DMS53 (cell line): ENCODE results near the gene BCAR1.
A peak's percentile ranks its signal among the peaks of the same experiment; 100 is the strongest.

ENCODE experiments used
- DNase-seq: peaks from one replicate; lab custom pipeline; 2025; lab: John Stamatoyannopoulos, UW

Gene BCAR1

DNA sequence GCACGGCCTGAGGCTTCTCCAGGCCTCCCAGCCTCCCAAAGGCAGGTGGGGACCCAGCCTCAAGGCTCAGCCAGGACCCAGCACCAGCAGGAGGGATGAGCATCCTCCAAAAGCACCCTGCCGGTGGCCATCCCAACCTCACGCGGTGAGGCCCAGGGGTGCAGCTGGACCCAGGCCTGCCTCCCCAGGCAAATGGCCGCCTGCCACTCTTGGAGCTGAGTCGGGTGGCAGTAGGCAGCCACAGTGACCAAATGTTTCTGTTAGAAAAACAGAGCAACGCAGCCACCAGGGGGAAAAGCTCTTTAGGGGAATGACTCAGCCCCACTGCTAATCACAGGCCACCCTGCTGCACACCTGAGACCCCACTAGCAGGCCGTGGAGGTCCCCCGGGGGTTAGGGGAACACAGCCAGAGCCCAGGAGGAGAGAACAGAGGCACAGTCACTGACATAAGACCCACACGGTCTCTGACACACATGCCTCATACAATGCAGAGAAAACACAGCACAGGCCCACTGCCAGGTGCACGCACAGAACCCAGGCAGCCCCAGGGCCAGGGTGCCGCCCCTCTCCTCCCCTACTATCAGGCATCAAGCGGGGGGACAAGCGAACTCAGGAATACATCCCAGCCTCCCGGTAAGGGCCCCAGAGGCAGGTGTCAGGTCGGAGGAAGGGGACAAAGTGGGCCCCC lies 12.4 kb downstream of the BCAR1 start:
- no peak for DNase-seq

DNA sequence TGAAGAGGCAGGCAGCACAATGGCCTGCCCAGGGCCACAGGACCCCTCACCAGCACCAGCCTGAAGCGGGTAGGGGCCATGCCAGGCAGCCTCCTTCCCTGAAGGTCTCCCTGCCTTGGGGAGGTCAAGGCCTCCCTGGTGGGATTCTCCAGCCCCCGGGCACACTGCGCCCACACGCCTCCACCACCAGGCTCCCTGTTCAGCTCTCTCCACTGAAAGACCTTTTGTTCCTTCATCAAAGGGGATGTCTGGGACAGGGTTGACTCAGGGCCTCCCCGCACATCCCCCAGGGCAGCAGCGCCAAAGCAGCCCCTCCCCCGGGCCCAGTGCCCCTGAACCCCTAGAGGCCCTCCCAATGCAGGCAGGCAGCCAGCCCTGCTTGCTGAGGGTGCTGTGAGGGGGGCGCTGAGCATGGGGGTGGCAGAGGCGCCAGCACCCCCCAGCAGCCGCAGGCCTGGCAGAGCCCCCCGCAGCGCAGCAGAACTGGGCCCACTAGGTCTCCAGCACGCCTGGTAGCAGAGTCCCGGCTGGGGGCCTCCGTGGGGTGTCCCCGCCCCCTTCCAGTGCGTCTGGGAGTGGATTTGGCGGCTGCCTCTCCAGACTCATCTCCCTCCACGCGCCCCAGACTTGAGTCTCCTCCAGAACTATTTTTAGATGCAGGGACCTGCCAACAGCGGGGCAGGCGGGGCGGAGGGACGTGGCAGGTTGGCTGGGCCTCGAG lies 13.1 kb downstream of the BCAR1 start:
- DNase-seq = peak; percentile 13

DNA sequence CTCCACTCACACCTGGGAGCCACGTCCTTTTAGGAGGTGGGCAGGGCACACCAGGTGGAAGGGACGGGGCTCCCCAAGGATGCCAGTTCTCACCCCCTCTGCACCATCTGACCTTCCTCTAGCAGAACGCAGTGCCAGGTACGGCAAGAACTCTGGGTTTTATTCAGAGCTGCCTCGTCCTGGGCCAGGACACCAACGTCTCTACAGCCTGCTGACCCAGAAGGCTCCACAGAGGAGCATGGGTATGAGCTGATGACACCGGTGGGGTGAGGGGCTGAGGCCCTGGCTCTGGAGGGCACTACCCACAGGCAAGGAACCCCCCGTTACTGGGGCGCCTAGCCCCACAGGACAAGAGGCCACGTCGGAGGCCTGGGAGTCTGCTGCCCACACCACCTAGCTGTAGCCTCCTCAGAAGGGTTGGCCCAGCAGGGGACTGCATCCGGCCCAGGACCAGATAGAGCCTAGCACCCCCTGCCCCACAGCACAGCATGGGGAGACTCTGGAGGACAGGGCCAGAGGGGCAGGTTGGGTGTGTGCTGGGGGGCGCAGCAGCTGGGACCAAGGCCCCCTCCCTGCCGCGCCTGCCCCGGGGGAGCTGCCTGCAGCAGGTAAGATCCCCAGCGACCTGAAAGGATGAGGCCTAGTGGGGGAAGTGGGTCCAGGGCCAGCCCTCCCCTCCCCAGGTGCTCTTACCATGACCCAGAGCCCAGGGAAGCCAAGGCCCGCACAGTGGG lies 13.9 kb downstream of the BCAR1 start:
- DNase-seq = no peak

DNA sequence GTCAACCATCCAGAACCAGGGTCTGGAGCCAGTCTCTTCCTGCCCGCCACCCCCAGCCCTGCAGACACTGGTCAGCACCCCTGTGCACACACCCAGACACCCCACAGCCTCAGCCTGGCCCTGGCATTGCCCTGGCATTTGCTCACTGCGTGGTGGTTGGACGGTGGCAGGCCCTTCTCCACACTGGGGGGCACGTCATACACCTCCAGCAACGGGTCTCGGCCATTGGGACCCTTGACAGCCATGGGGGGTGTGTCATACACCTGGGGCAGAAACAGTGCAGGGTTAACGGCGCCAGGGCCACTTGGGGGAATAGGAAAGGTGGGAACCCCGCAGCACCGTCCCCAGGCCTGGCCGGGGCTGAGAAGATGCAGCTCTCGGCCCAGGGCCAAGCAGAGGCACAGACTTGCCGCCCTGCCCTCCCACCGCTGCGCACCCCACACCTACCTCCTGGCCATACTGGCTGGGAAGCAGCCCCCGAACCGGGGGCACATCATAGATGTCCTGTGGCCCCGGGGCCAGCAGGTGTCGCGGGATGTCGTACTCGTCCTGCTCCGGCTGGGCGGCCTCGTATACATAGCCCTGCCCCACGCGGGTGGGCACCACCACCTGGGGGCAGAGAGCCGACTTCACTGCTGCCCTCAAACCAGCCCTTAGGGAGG lies 14.6 kb downstream of the BCAR1 start:
- DNase-seq = no peak

DNA sequence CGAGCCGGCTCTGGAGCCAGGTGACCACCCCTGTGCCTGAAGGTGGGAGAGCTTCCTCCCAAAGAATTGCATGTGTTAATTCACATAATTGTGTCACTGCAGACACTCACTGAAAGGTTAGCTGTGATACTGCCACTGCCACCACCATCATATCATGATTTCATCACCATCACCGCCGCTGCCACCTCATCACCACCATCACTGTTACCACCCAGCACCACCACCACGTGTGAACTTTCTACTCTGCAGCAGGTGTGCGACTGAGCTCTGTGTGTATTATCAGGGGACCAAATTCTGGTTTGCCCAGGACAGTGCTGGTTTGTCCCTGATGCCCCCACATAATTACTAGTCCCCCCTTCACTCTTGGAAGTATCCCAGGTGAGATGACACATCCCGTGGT lies 15.2 kb downstream of the BCAR1 start:
- peak; percentile 25 for DNase-seq

DNA sequence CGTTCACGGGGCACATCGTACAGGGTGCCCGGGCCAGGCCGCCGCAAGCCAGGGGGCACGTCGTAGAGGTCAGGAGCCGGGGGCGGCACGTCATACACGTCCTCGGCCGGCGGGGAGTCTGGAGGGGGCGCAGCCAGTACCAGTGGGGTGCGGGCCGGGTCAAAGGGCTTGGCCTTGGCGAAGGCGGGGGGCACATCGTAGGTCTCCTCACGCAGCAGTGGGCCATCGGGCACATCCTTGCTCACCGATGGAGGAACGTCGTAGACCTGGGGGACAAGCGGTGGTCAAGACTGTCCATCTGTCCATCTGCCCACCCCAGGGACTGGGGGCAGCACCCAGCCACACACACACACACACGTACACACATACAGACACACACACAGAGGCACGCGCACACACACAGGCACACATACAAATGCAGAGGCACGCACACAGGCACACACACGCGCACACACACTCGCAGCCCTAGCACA lies 15.7 kb downstream of the BCAR1 start:
- no peak for DNase-seq

DNA sequence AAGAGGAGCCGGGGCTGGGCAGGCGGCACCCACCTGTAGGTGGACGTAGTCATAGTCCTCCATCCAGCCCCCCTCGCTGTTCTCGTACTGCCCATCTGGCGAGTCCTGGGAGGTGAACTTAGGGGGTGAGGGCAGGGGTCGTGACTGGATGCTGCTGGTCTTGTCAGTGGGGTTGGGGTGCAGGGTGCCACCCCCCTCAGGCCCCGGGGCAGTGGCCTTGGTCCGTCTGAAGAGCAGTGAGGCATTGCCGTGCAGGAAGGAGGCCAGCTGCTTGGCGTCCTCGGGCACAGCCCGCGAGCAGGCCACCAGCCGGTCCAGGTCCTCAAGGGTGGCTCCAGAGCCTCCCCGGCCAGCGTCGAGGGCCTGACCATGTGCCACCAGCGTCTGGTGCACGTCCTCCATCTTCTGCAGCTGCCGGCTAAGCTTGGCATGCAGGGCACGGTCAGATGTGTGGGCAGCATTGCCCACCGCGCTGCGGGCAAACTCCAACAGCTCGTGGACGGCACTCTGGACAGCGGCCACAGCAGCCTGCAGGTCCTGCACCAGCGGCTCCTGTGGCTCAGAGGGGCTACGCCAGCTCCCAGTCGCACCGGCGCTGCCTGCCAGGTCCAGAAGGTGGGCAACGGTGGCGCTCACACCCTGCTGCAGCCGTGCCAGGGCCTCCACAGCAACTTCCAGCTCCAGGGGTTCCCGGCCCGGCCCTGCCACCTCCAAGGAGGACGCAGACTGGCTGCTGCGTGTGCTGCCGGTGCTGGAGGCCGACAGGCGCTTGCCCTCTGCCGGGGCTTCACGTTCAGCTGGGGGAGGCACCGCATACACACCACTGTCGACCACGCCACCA lies 16.3 kb downstream of the BCAR1 start:
- DNase-seq = no peak

DNA sequence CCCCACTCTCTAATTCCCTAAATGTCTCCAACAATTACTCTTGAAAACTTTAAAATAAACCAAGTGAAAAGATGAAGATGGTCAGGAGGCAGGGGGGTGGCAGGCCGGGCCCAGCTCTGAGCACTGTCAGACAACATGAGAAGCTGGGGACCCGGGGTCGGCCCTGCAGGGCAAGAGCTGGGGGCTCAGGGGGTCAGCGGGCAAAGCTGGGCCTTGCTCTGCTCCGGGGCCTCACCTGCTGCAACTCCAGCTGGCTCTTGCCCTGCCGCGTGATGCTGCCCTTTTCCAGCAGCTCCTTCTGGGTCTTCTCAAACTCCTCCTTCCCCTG lies 17.8 kb downstream of the BCAR1 start:
- no peak for DNase-seq

DNA sequence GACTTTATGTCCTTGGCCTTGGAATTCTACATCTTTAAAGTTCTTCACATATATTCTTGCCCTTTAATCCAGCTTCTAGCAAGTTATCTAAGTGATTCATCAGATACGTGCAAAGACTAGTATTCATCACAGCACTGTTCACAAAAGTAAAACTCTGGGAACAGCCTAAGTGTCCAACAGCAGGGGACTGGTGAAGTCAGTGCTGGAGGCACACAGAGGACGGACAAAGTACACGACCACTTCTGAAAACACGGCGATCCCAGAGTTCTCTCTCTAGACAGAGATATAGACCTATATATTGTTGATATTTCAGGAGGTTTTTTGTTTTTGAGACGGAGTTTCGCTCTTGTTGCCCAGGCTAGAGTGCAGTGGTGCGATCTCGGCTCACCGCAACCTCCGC lies 19.9 kb downstream of the BCAR1 start:
- no peak for DNase-seq

DNA sequence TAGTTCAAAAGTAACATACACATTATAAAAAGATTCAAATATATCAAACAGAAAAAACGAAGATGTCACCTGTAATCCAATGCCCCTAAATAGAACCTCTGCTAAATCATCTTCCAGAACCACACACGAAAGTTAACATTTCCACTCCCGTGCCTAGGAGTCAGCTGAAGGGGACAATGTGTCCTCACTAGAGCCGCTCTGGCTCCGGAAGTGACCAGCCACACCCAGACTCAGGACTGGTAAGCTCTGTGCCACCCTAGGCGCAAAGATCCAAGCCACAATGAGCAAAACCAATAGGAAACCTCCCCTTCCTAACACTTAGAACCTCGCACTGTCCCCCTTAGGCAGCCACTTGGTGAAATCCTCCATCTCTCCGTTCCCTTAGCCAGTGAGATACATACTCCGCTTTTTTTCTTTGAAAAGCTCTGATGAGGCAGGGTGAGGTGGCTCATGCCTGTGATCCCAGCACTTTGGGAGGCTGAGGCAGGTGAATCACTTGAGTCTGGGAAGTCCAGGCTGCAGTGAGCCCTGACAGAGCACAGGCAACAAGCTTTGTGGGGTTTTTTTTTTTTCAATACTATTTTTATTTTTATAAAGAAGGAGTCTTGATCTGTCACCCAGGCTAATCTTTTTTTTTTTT lies 20.8 kb downstream of the BCAR1 start:
- DNase-seq = no peak

DNA sequence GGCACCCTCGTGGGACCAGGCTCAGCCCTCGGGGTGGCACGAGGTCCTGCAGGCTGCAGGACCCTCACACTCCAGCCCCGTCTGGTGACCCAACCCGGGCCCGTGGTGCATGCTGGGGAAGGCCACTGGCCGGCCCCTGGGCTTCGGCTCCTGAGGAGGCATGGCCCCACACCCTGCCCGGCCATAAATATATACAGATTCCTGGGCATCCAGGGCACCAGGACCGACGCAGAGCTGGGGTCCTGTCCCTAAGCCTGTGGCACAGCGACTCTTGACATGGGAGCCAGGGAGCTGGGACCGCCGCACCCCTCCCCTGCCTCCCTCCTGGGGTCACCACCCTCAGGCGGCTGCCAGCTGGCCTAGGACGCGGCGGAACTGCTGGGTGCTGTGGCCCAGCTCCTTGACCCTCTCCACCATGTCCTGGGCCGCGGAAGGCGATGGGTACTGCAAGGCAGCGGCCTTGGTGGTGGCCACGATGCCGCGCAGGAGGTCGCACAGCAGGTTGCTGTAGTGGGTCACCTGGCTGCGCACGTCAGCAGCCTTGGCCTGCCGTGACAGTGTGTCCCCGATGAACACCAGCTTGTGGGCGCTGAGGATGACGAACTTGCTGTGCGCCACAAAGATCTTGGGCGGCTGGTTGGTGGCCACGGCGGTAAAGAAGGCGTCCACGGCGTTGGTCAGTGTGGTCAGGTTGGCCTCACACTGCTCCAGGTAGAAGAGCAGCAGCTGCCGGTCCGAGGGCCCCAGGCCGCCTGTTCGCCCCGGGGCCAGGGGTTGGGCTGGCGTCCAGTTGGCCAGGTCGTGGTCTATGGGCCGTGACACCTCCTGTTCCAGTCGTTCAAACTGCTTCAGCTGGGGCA lies 22.0 kb downstream of the BCAR1 start:
- DNase-seq = no peak

DNA sequence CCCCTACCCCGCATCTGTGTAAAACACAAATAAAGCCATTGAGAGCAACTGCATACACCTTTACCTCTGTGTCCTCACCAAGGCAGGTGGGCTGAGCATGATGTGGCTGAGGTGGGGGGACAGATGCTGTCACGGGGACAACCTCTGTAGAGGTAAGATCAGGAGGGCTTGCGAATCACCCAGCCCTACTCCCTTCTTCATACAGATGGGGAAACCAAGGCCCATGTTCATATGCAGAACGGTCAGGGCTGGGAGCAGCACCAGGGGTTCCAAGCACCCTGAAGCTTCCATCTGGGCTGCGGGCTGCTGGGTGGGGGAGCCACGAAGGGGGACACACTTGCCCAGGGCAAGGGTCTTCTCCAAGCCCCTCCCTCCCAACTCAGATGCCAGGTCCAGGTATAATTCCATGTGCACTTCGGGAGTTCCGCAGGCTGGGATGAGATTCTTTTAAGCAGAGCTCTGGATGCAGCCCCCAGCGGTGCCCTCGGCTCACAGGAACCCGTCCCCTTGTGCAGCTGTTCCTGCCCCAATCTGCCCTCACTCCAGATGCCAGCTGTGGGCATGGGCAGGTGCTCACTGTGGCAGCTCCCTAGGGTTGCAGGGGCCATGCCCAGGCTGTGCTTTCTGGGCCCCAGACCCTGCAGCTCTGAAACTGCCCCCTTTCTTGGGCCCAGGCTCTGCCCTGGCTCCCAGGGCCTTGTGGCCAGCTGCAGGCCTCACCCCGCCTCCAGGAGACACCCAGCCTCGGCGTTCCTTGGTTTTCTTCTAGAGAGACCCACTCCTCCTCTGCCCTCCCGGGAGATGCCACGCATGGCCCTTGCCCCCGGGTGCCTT lies 23.1 kb downstream of the BCAR1 start:
- no peak for DNase-seq

DNA sequence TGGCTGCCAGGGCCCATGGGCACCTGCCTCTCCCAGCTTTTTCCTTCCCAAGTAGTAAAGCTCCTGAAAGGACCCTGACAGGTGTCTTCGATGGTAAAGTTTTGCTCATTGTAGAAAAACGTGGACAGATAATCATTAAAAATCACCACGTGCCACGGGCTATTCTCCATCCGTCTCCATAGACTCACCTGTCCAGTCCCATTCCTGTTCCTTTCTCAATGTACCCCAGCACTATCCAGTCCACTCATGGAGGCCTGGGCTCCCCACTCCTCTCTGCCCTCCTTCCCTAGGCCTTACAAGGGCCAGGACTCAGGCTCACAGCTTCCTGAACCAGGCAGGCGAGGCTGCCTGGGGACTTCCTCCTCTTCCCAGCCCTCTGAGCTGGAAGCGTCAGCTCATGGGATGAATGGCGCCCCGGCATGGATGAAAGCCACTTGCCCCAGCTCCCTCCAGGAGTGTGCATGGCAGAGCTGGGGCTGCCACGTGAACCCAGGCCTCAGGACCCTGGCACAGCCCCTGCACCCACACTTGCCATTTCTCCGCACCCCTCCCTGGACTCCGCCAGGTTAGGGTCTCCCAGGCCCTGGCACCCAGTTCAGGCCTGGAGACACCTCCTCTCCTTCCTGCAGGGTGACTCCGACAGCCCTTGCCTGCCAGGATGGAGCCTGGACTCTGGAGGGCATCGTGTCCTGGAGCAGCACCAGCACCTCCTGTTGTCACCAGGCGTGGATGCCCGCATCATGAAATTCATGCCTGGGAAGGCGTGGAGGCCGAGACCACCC lies 23.9 kb downstream of the BCAR1 start:
- peak; percentile 42 for DNase-seq

DNA sequence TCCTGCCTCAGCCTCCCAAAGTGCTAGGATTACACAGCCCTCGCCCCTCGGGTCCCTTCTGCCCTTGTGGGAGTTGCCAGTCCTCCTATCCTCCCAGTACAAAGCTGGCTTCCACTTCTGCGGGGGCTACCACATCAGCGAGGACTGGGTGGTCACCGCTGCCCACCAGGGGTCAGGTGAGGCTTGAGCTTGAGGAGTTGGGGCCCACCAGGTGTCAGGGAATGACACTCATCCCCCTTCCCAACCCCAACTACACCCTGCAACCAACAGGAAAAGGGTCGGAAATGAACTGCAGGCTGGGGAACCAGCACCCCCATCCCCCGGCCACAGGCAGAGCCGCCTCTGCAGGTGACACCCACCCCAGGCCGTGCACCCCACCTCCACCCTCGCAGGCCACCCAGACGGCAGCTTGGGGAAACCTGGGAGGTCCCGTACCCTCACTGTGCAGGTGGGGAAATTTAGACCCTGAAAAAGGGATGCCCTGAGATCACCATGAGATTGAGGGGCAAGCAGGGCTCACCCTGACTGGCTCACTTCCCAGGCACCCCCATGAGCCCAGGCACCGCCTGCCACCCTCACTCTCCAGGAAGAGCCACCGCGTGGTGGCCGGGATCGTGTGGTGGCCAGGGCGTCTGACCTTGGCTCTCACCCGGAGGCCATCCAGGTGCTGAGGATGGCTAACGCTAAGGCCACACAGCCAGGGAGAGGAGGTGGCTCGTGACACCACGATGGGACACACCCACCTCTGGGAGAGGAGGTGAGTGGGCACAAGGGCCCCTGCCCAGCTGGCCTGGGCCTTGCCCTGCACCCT lies 24.7 kb downstream of the BCAR1 start:
- no peak for DNase-seq

DNA sequence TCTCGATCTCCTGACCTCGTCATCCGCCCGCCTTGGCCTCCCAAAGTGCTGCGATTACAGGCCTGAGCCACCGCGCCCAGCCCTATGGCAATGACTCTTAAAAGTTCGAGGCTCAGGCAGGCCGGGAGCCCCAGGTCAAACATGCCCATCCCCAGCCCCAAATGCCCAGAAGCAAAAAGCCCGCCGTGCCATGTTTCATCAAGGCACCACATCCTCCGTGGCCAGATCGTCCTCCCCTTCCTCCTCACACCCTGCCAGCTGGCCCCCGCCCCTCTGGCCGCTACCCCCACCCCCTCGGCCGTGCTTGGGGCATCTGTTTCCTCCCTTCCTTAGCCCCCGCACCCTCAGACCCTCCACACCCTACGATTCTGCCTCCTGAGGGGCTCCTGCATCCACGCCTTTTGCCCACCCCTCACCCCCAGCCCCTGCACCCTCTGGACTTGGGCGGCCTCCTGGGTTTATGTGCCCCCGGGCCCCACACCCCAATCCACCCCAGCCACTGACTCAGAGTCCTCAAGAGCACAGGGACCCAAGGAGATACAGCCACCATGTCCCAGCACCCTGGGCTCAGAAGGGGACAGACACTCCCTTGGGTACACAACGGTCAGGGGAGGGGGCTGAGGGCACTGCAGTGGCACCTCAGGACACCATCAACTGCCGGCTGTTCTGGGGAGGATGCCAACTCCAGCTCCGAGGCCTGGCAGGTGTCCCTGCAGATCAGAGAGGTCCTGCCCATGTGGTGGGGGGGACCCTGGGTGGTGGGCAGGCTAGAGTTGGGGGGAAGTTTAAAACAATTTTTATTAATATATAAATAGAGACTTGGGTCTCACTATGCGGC lies 25.5 kb downstream of the BCAR1 start:
- DNase-seq = no peak

DNA sequence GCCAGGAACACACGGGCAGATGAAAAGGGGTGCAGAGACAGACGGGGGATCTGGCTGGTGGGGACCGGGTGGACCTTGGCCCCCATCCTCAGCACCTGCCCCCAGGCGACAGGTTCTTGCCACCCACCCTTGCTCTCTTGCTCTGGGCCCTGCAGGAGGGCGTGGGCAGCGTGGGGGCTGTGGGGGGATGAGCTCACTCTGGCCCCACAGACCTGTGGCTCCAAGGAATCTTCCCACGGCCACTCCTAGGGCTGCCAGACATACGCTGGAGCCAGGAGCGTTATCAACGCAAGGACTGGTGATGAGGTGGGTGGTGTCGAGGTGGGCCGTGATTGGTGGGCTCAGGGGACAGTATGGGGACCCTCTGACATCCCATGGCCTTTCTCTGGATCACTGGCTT lies 26.3 kb downstream of the BCAR1 start:
- no peak for DNase-seq
